GM12878 (cell line): ENCODE measurements around the gene AUNIP. TPM values are rescaled to one million over a fixed set of nuclear protein-coding genes. Genes with fewer than 3 reads are reported as not detected.

Source experiments
- ATAC-seq: fragments of 200-7000 bp; cut with Tn5 transposase; 3 replicates; pipeline ENCODE4 v1.9.1; 2020; ENCODE audit warnings: mild to moderate bottlenecking, moderate library complexity
- BruUV-seq: library from RNA; stranded (reverse); fragments of 400-500 nt; replicated peaks from 2 replicates; lab custom pipeline; 2021; lab: Mats Ljungman, UMichigan
- CTCF ChIA-PET: fragments of 300-600 bp; sonication (Branson Sonifier 250); formaldehyde crosslinking; extraction: SDS; loops from one replicate; lab custom pipeline; 2021; ENCODE audit warnings: inconsistent platforms; lab: Yijun Ruan, JAX
- POLR2A ChIA-PET: fragments of 350-600 bp; formaldehyde crosslinking; extraction: SDS; loops from one replicate; lab custom pipeline; 2021; ENCODE audit warnings: inconsistent platforms; lab: Charles Lee
- RAD21 ChIA-PET: fragments of 300-600 bp; sonication (Branson Sonifier 250); formaldehyde crosslinking; loops from one replicate; lab custom pipeline; 2023; ENCODE audit warnings: antibody characterized with exemption; ENCODE audit not compliant: unreplicated experiment; lab: Charles Lee
- SMC1A ChIA-PET: fragments of 300-600 bp; sonication (Branson Sonifier 250); formaldehyde crosslinking; loops from one replicate; lab custom pipeline; 2023; ENCODE audit not compliant: unreplicated experiment, uncharacterized antibody; lab: Charles Lee
- DNase-seq: peaks from one replicate; pipeline ENCODE4 v3.0.0-alpha.2; 2011; ENCODE audit warnings: low read depth, low spot score
- FAIRE-seq: peaks from 3 replicates; lab custom pipeline; 2011; peaks lifted over from hg19 to GRCh38; lab: Jason Lieb, UNC
- H2AFZ ChIP-seq: 2 replicates; pipeline ENCODE4 v1.6.0; 2011; ENCODE audit warnings: low read depth, low read length, control low read depth; ENCODE audit not compliant: control insufficient read depth
- H3K27ac ChIP-seq: 2 replicates; pipeline ENCODE4 v1.5.1; 2011; ENCODE audit warnings: control low read depth; ENCODE audit not compliant: control insufficient read depth, insufficient read depth
- H3K27me3 ChIP-seq, 2 experiments: replicated peaks in 1 of 2; 2 replicates each; pipeline versions ENCODE4 v1.6.0 to v1.6.1; 2011; ENCODE audit warnings: low read length in 1 of 2; ENCODE audit not compliant: control insufficient read depth in 2 of 2, insufficient read depth in 2 of 2
- H3K36me3 ChIP-seq, 2 experiments: 2 replicates each; pipeline ENCODE4 v1.5.1; 2011; ENCODE audit warnings: low read length in 1 of 2; ENCODE audit not compliant: control insufficient read depth in 2 of 2, insufficient read depth in 2 of 2
- H3K4me1 ChIP-seq: 2 replicates; pipeline ENCODE4 v1.6.1; 2011; ENCODE audit warnings: mild to moderate bottlenecking, low read length, moderate library complexity, mixed read lengths; ENCODE audit not compliant: control insufficient read depth, insufficient read depth
- H3K4me2 ChIP-seq: 2 replicates; pipeline ENCODE4 v1.6.0; 2011; ENCODE audit warnings: control low read depth; ENCODE audit not compliant: control insufficient read depth, insufficient read depth
- H3K4me3 ChIP-seq: fragments of 200-600 bp; sonication (generic); 2 replicates; pipeline ENCODE4 v1.5.1; 2016
- H3K79me2 ChIP-seq: 2 replicates; pipeline ENCODE4 v1.6.0; 2011; ENCODE audit warnings: low read length; ENCODE audit not compliant: control insufficient read depth, insufficient read depth
- H3K9ac ChIP-seq: 2 replicates; pipeline ENCODE4 v1.8.0; 2011; ENCODE audit warnings: low read length, control low read depth, mixed read lengths; ENCODE audit not compliant: control insufficient read depth, insufficient read depth
- H3K9me3 ChIP-seq: replicated peaks from 3 replicates; pipeline ENCODE4 v1.5.1; 2011; ENCODE audit warnings: mild to moderate bottlenecking, low read length; ENCODE audit not compliant: control insufficient read depth, insufficient read depth
- H4K20me1 ChIP-seq: 2 replicates; pipeline ENCODE4 v1.6.0; 2011; ENCODE audit not compliant: control insufficient read depth, insufficient read depth
- ASH2L ChIP-seq: fragments of 300-600, 200-600 bp; sonication (generic); IDR thresholded peaks from 2 replicates; pipeline ENCODE4 v1.6.1; 2017; ENCODE audit warnings: low read depth, mild to moderate bottlenecking, borderline replicate concordance
- ATF3 ChIP-seq: IDR thresholded peaks from 2 replicates; pipeline ENCODE4 v1.6.1; 2011; ENCODE audit warnings: low read depth, mild to moderate bottlenecking, low read length, moderate library complexity, borderline replicate concordance; ENCODE audit errors: extremely low read depth
- BRCA1 ChIP-seq: IDR thresholded peaks from 2 replicates; pipeline ENCODE4 v1.6.1; 2011; ENCODE audit warnings: low read depth, low read length, improper control_type of control experiment
- EP300 ChIP-seq, 2 experiments: fragments of 150-350 bp in 1 of 2; IDR thresholded peaks; 2 replicates each; pipeline ENCODE4 v1.6.1; 2011 to 2012; ENCODE audit warnings: low read depth in 2 of 2, low read length in 2 of 2, borderline replicate concordance in 1 of 2, improper control_type of control experiment in 1 of 2, inconsistent platforms in 1 of 2; ENCODE audit not compliant: control insufficient read depth in 1 of 2
- FOXM1 ChIP-seq: IDR thresholded peaks from 2 replicates; pipeline ENCODE4 v1.6.1; 2012; ENCODE audit warnings: low read depth, mild to moderate bottlenecking, inconsistent platforms, low read length, moderate library complexity
- NFIC ChIP-seq: IDR thresholded peaks from 2 replicates; pipeline ENCODE4 v1.6.1; 2012; ENCODE audit warnings: low read depth, mild to moderate bottlenecking, inconsistent platforms, low read length, moderate library complexity
- POLR2A ChIP-seq: IDR thresholded peaks from 2 replicates; pipeline ENCODE4 v1.6.1; 2011; ENCODE audit warnings: low read depth, mild to moderate bottlenecking, low read length
- POLR2AphosphoS2 ChIP-seq: IDR thresholded peaks from 2 replicates; pipeline ENCODE4 v1.6.1; 2011; ENCODE audit warnings: low read depth, mild to moderate bottlenecking, low read length, improper control_type of control experiment, moderate library complexity
- SPI1 ChIP-seq: IDR thresholded peaks from 2 replicates; pipeline ENCODE4 v1.6.1; 2011; ENCODE audit warnings: low read depth, mild to moderate bottlenecking, low read length, moderate library complexity, borderline replicate concordance; ENCODE audit not compliant: insufficient read depth
- ZBTB40 ChIP-seq: fragments of 450-650 bp; IDR thresholded peaks from 2 replicates; pipeline ENCODE4 v1.6.1; 2016; ENCODE audit warnings: mild to moderate bottlenecking, moderate library complexity, borderline replicate concordance
- ZNF274 ChIP-seq: IDR thresholded peaks from one replicate; pipeline ENCODE4 v1.8.0; 2011; ENCODE audit not compliant: insufficient read length, insufficient read depth
- WGBS: methylation state at CpG from one replicate; pipeline ENCODE4 v1.1.6; 2016; ENCODE audit warnings: low lambda C conversion rate; ENCODE audit not compliant: insufficient replicate concordance, insufficient coverage; ENCODE audit errors: missing lambda C conversion rate; 5-methylcytosine and 5-hydroxymethylcytosine counted together
- in situ Hi-C: fragments of 300-500 bp; cut with MboI; formaldehyde crosslinking; loops from 9 replicates; pipeline ENCODE4 v1.14.3; 2018; ENCODE audit warnings: mixed read lengths
- intact Hi-C: fragments of 100-400 bp; cut with micrococcal nuclease; formaldehyde crosslinking; loops from one replicate; pipeline ENCODE4 v1.14.2; 2022; ENCODE audit not compliant: unreplicated experiment
- polyA plus RNA-seq, 11 experiments: library from polyadenylated mRNA; depleted of rRNA in 4 of 11; unstranded in 6 of 11; stranded (reverse) in 5 of 11; fragments of >200 nt; fragmentation: Nextera tagmentation in 4 of 11; fragmentation: Illumina TruSeq in 1 of 11; extraction: Ambion mirVana in 4 of 11; extraction: Trizol in 1 of 11; gene quantifications; 1 replicate in 1 of 11; 2 replicates in 10 of 11; pipeline versions ENCODE4 v1.2.1 to v1.2.3, GENCODE V29; 2011 to 2016; ENCODE audit warnings: inconsistent platforms in 2 of 11, missing spikeins in 2 of 11, low read depth in 1 of 11
- total RNA-seq, 4 experiments: library from RNA; depleted of rRNA in 3 of 4; stranded (reverse); fragments of >200 nt in 3 of 4; fragmentation: Illumina TruSeq in 1 of 4; extraction: Trizol in 1 of 4; gene quantifications; 2 replicates each; pipeline versions ENCODE4 v1.2.1 to v1.2.3, GENCODE V29; 2013 to 2021

Gene AUNIP
- total and polyA plus RNA-seq, 10 of the 15 experiments (the other 5 are each of a cell fraction or from before 2014, with no cell fraction given), result 3.9 to 20.0 (median 12.7) TPM

GRCh38 chr1:25903986-25904385 lies 44.7 kb upstream of the AUNIP start:
- ATAC-seq (no peak), FAIRE-seq (no peak), DNase-seq (no peak)
- SMC1A ChIA-PET, result interaction anchor here (1.2 to 19.7 kb wide), 5 partner anchors 9 to 107 kb away, joined by 3 to 319 read pairs (median 9); partner anchors contain the start of gene PAFAH2
- Histone ChIP-seq H3K27ac (peak overlapping the region; percentile 94; the same call in 1 of the 2 replicates), H3K4me1 (peaks cover 8% of the 10 kb centered on the region; the same call in 1 of the 2 replicates), H3K79me2 (peaks cover 34% of the 10 kb centered on the region), H3K4me3 (peak overlapping the region; percentile 100), H3K9me3 (no peaks in the 10 kb centered on the region), H3K36me3 (peaks cover 3 to 10% of the 10 kb centered on the region in 2 experiments; a peak in 2 of 4 replicates), H3K9ac (peak overlapping the region; percentile 88), H4K20me1 (no peaks in the 10 kb centered on the region), H3K4me2 (peak overlapping the region; percentile 90), H3K27me3 (no peaks in the 10 kb centered on the region; a peak in 3 of 4 replicates), H2AFZ (no peak overlapping the region)
- RAD21 ChIA-PET, result interaction anchor here (0.9 to 14.5 kb wide), 5 partner anchors 9 to 354 kb away, joined by 3 to 296 read pairs (median 3); partner anchors contain the start of gene PAFAH2
- TF ChIP-seq ZNF274 (no peak), ASH2L (no peak), NFIC (no peak), POLR2A (no peak), SPI1 (no peak), FOXM1 (no peak), ATF3 (no peak), EP300 (IDR thresholded peaks at IDR 0.05; ENCODE audit: borderline replicate concordance in 1 of 2, control insufficient read depth in 1 of 2, low read depth in 2 of 2, low read length in 2 of 2) (no peak), ZBTB40 (no peak), BRCA1 (no peak), POLR2AphosphoS2 (no peak)
- intact Hi-C loops, result no loop called here
- in situ Hi-C loops, result no loop called here
- BruUV-seq, result no TSS peak
- 90% methylated on average over 3 of the region's 3 CpGs for WGBS
- POLR2A ChIA-PET, result interaction anchor here (1.5 to 12.0 kb wide), 7 partner anchors 8 to 94 kb away, joined by 3 to 116 read pairs (median 13); partner anchors contain the start of genes PAFAH2 and PAQR7
- CTCF ChIA-PET, result interaction anchor here (0.6 to 14.0 kb wide), 6 partner anchors 10 to 1177 kb away, joined by 3 to 383 read pairs (median 7); partner anchors contain the start of genes CEP85, PAFAH2 and PAQR7
